IPS DF 6.9 (cell line): ENCODE measurements around the gene SLC16A13.
A peak's percentile ranks its signal among the peaks of the same experiment; 100 is the strongest.
"Not testable (repeated sequence)": the region's sequence is repeated elsewhere in the genome, so short reads cannot be mapped to it uniquely, and the experiment has no call there.

Experiments used
- DNase-seq: peaks from one replicate; pipeline ENCODE4 v3.0.0-alpha.2; 2013; ENCODE audit warnings: low read depth, low spot score
- H3K27ac ChIP-seq: one replicate; pipeline ENCODE4 v1.5.1; 2013; ENCODE audit warnings: low read length, control low read depth
- H3K27me3 ChIP-seq: 2 replicates; pipeline ENCODE4 v1.6.1; 2013; ENCODE audit warnings: mild to moderate bottlenecking, low read length; ENCODE audit not compliant: control insufficient read depth, insufficient read depth
- H3K36me3 ChIP-seq: 2 replicates; pipeline ENCODE4 v1.6.1; 2013; ENCODE audit warnings: low read length; ENCODE audit not compliant: control insufficient read depth, insufficient read depth
- H3K4me1 ChIP-seq: 2 replicates; pipeline ENCODE4 v1.6.1; 2013; ENCODE audit warnings: low read length; ENCODE audit not compliant: control insufficient read depth, insufficient read depth
- H3K4me3 ChIP-seq: 2 replicates; pipeline ENCODE4 v1.5.1; 2013; ENCODE audit warnings: mild to moderate bottlenecking, low read length
- H3K9me3 ChIP-seq: 2 replicates; pipeline ENCODE4 v1.6.1; 2013; ENCODE audit warnings: low read length, inconsistent platforms; ENCODE audit not compliant: control insufficient read depth, insufficient read depth
- WGBS: extraction: QIAGEN DNeasy Blood & Tissue Kit; methylation state at CpG from one replicate; pipeline ENCODE4 v1.1.7; 2013; ENCODE audit warnings: mixed read lengths, missing lambda C conversion rate; ENCODE audit not compliant: insufficient read length, insufficient coverage; 5-methylcytosine and 5-hydroxymethylcytosine counted together

Gene SLC16A13, protein sequence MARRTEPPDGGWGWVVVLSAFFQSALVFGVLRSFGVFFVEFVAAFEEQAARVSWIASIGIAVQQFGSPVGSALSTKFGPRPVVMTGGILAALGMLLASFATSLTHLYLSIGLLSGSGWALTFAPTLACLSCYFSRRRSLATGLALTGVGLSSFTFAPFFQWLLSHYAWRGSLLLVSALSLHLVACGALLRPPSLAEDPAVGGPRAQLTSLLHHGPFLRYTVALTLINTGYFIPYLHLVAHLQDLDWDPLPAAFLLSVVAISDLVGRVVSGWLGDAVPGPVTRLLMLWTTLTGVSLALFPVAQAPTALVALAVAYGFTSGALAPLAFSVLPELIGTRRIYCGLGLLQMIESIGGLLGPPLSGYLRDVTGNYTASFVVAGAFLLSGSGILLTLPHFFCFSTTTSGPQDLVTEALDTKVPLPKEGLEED

DNA sequence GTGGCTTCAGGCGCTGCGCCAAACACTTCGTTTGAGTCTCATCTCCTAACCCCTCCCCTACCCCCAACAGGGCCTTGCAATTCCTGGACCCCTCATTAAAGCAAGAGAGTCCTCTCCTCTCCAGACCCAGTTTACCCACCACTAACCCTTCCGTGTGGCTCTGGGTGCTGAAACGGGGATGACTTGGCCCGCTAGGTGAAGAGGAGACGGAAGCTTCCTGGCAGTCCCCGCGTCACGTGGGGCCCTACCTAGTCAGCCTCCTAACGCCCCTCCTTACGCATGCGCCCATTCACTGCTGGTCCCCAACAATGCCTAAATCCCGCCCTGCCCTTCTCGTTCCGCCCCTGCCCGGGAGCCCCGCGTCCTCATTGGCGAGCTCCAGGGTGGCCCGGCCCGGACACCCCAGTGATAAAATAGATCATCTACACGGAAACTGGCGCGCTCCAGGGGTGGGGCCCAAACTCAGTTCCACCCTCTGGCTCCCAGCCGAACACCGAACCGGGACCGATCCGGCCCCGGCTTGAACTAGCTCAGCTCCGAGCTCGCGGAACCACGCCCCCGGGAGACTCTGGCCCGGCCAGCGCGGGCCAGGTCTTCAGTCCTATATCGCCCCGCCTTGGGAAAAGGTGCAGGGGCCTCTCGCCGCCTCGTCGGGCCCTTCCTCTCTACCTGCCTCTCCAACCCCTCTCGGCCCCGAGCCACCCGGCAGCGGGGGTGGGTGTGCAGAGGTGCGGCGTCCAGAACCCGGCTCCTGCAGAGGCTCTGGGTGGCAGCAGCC is at the start of gene SLC16A13:
Gene SLC16A13 (plus strand): TSS at position 425 of the 778 bp plus-strand sequence. CDS start 368 bp downstream, outside the sequence.
- Histone ChIP-seq H3K36me3 (no peaks in the 10 kb centered on the region), H3K27me3 (no peaks in the 10 kb centered on the region), H3K9me3 (no peaks in the 10 kb centered on the region), H3K4me3 (peak within 1 kb of the TSS; percentile 72), H3K4me1 (no peaks in the 10 kb centered on the region), H3K27ac (no peak within 1 kb of the TSS)
- no CpG with 5 or more reads among the region's 52 CpGs for WGBS
- DNase-seq: no peak

DNA sequence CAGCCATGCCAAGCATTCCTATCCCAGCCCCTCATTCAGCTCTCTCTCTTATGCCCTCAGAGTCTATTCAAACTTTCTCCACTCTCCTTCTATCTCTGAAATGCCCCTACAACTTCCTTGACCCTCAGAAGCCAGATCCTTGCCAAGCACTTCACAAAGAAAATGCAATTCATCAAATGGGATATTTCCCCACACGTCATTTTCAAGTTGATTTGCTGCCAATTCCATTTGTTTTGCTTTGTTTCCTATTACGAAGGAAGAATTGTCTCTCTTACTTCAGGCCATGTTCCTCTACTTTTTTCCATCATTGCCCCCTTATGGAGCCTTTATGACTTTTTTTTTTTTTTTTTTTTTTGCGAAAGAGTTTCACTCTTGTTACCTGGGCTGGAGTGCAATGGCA is 49.1 kb upstream of the SLC16A13 start:
- Histone ChIP-seq H3K9me3 (no peaks in the 10 kb centered on the region), H3K4me3 (no peak overlapping the region), H3K4me1 (no peaks in the 10 kb centered on the region), H3K27ac (no peak overlapping the region), H3K36me3 (no peaks in the 10 kb centered on the region), H3K27me3 (no peaks in the 10 kb centered on the region)
- no peak for DNase-seq
- no CpG with 5 or more reads among the region's 3 CpGs for WGBS

DNA sequence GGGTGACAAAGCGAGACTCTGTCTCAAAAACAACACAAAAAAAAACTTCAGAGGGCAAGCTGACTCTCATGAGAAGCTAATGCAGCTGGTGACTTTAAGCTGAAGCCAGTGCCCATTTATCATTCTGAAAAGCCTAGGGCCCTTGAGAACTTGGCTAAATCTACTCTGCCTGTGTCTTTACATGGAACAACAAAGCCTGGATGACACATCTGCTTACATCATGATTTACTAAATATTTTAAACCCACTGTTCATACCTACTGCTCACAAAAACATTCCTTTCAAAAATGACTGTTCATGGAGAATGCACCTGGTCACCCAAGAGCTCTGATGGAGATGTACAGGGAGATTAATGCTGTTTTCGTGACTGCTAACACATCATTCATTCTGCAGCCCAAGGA is 46.0 kb upstream of the SLC16A13 start:
- H3K4me3 ChIP-seq: no peak overlapping the region
- no peak for DNase-seq
- H3K9me3 ChIP-seq: no peaks in the 10 kb centered on the region
- H3K27me3 ChIP-seq: peaks cover 3% of the 10 kb centered on the region; the same call in 1 of the 2 replicates
- no peak overlapping the region for H3K27ac ChIP-seq
- no peaks in the 10 kb centered on the region for H3K36me3 ChIP-seq
- WGBS: no CpG with 5 or more reads among the region's 2 CpGs
- no peaks in the 10 kb centered on the region for H3K4me1 ChIP-seq

DNA sequence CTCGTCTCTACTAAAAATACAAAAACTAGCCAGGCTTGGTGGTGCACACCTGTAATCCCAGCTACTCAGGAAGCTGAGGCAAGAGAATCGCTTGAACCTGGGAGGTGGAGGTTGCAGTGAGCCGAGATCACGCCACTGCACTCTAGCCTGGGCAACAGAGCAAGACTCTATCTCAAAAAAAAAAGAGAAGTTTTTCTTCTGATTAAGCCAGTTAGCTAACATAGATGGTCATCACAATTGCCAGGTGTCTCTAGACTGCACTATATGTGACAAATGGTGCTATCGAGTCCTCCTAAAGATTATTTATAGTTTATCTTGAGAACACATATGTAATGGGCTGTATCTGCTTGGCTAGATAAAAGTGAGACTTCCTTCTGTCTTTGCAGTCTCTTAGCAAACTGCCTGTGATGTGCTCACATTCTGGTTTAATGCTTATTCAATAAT is 42.2 kb upstream of the SLC16A13 start:
- H3K4me3 ChIP-seq, H3K4me1 ChIP-seq, H3K36me3 ChIP-seq, DNase-seq, H3K9me3 ChIP-seq, H3K27ac ChIP-seq, H3K27me3 ChIP-seq: not testable (repeated sequence)
- no CpG with 5 or more reads among the region's 5 CpGs for WGBS

DNA sequence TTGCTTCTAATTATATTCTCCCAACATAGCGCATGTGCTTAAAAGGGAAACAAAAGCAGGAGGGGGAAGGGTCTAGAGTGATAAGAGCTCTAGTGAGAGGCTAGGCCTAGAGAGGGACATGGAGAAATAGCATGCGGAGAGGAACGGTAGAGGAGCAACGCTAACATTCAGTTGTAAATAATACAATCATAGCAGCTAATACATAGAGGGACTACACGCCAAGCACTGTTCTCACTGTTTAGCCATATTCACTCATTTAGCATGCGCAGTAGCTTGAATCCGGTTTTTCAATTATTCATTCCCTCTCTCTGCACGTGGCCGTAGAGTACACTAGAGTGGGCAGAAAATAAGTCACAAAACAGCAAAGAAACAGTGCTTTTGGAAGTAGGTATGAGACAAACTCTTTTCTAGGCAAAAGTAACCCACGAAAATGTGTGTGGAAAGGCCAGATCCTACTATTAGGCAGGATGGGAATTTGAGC is 41.7 kb upstream of the SLC16A13 start:
- H3K9me3 ChIP-seq: no peaks in the 10 kb centered on the region
- H3K27me3 ChIP-seq: peaks cover 9% of the 10 kb centered on the region; the same call in 1 of the 2 replicates
- H3K36me3 ChIP-seq: no peaks in the 10 kb centered on the region
- no peak for DNase-seq
- H3K4me1 ChIP-seq: peaks cover 2% of the 10 kb centered on the region; the same call in 1 of the 2 replicates
- WGBS: no CpG with 5 or more reads among the region's 10 CpGs
- H3K27ac ChIP-seq: no peak overlapping the region
- H3K4me3 ChIP-seq: no peak overlapping the region

DNA sequence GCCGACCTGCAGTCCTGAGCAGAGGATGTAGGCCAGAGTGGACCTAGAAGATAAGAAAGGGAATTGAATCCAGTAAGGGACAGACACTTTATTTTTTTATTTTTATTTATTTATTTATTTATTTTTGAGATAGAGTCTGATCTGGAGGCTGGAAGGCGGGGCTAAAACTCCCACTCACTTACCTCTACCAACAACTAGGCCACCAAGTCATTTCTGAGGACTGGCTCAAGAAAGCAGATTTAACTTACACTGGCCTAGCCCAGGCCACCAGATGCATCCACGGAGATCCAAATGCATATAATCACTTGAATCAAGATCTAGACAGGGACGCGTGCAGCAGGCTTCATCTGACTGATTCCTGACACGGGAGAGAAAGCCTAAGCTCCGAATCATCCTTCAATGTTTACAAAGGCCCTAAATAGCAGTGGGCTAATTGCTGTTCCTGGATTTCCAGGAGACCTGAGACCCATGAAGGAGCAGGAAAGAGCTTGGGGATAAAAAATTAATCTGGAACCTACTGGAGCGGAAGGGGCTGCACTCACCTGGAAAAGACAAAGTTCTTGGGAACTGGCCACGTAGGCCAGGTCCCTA is 41.1 kb upstream of the SLC16A13 start:
- H3K27ac ChIP-seq: no peak overlapping the region
- DNase-seq: no peak
- H3K9me3 ChIP-seq: no peaks in the 10 kb centered on the region
- H3K27me3 ChIP-seq: peaks cover 9% of the 10 kb centered on the region; the same call in 1 of the 2 replicates
- H3K4me1 ChIP-seq: peaks cover 2% of the 10 kb centered on the region; the same call in 1 of the 2 replicates
- H3K36me3 ChIP-seq: no peaks in the 10 kb centered on the region
- no CpG with 5 or more reads among the region's 9 CpGs for WGBS
- no peak overlapping the region for H3K4me3 ChIP-seq

DNA sequence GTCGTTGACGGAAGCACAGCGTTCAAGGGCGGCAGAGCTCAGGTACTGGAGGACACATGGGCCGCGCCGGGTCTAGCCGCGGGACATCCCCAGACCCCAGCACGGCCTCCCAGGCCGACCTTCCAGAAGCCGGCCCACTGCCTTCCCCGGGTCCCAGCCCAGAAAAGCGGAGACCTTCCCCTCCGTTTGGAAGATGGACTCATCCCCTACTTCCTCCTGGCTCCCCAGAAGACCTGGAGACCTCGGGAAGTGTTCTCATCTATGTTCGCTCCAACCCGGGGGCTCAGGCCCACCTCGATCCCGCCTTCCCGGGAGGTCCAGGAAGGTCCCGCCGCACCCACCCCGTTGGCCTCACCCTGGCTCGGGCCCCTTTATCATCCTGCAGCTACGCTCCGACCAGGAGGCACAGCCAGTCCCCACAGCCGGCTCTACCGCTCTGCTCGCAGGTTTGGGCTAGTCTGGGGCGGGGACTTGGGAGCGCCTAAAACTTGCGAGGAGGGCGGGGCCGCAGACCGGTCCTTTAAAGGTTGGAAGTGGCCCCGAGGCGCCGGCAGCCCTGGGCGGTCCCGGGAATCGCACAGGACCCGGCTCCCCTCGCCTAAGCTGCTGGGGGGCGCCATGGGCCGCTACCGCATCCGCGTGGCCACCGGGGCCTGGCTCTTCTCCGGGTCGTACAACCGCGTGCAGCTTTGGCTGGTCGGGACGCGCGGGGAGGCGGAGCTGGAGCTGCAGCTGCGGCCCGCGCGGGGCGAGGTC is 40.1 kb upstream of the SLC16A13 start, which contains the start of gene ALOX12:
Gene ALOX12 (plus strand): TSS at position 550 of the 756 bp plus-strand sequence. CDS start 69 bp downstream, at position 619.
- DNase-seq: no peak
- Histone ChIP-seq H3K4me1 (peaks cover 2% of the 10 kb centered on the region; the same call in 1 of the 2 replicates), H3K36me3 (no peaks in the 10 kb centered on the region), H3K27me3 (peaks cover 9% of the 10 kb centered on the region; the same call in 1 of the 2 replicates), H3K9me3 (no peaks in the 10 kb centered on the region), H3K27ac (no peak within 1 kb of the TSS), H3K4me3 (peak within 1 kb of the TSS; percentile 55)
- no CpG with 5 or more reads among the region's 64 CpGs for WGBS

DNA sequence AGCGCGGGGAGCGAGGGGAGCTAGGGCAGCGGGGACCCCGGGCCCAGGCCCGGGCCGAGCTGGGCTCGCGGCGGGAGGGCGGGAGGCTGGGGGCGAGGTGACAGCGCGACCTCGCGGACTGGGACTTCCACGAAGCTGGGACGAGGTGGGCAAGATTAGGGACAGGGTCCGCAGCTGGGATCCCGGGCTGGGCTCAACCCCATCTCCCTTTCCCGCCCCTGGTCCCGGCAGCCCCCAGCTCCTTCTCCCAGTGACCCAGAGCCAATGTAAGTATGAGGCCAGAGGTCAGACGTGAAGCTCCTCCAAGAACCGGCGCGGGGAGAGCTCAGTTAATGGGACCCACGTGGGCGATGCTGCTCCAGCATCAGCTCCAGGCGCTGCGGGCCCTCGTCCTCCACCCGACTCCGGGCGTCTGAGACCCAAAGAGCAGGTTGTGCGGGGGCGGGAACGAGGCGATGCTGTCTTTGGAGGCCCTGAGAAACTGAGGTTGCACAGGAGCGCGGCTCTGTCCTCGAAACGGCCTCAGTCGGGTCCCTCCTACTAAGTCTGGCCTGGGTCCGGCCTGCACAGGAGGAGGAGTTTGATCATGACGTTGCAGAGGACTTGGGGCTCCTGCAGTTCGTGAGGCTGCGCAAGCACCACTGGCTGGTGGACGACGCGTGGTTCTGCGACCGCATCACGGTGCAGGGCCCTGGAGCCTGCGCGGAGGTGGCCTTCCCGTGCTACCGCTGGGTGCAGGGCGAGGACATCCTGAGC is 39.4 kb upstream of the SLC16A13 start:
- no CpG with 5 or more reads among the region's 58 CpGs for WGBS
- Histone ChIP-seq H3K4me3 (peak overlapping the region; percentile 55), H3K9me3 (no peaks in the 10 kb centered on the region), H3K36me3 (no peaks in the 10 kb centered on the region), H3K27ac (no peak overlapping the region), H3K4me1 (peaks cover 2% of the 10 kb centered on the region; the same call in 1 of the 2 replicates), H3K27me3 (peaks cover 9% of the 10 kb centered on the region; the same call in 1 of the 2 replicates)
- no peak for DNase-seq

DNA sequence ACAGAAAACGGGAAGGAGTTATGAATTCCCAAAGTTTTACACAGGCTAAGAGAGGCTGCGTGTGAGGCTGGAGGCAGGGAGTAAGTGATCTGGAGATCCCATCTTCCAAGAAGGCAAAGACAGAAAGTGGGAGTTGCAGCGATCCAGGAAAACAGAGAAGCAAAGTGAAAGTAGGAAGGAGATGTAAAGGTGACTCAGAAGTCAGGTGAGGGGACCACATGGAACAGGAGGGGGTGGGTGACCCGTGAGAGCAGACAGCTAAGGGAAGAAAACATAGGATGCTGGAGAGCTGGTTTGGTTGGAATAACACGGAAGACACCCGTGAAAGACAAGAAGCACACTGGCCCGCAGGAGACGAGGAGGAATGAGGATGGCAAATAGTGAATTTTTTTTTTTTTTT is 38.6 kb upstream of the SLC16A13 start:
- WGBS: no CpG with 5 or more reads among the region's 8 CpGs
- no peaks in the 10 kb centered on the region; the same call in 1 of the 2 replicates for H3K36me3 ChIP-seq
- DNase-seq: no peak

More for the DNA sequence above, 38.6 kb upstream of the SLC16A13 start:
- H3K4me3 ChIP-seq: no peak overlapping the region
- H3K4me1 ChIP-seq: peaks cover 2% of the 10 kb centered on the region; the same call in 1 of the 2 replicates
- no peak overlapping the region for H3K27ac ChIP-seq
- H3K27me3 ChIP-seq: peaks cover 9% of the 10 kb centered on the region; the same call in 1 of the 2 replicates
- no peaks in the 10 kb centered on the region for H3K9me3 ChIP-seq
